ENCODE measurements around the gene ARHGAP22.

ARHGAP22 gene

DNA sequence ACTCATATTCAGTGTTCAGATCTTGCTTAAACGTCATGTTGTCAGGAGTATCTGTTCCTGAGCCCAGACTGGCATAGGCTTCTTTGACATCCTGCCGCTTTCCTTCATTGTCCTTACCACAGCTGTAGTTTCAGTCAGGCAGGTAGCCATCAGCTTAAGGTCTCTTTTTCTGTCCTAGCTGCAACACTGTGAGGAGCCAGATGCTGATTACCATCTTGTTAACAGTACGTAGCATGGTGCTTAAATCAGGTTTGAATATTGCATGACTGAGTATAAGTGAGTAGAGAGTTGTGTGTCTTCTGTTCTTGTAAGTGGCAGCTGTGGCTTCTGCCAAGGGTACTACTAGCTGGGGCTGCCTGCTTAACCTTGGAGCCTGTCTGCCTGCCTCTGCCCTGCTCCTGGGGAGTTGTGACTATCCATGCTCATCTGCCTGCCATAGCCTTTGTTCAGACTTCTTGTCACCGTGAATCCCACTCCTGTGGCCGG is 205.8 kb downstream of the ARHGAP22 start:
- intact Hi-C loops (cut with DNase I; ENCODE audit: low total_unique reads), result no loop called here
- Histone ChIP-seq H3K9me3 (no peaks in the 10 kb centered on the region), H3K27me3 (no peaks in the 10 kb centered on the region), H3K27ac (no peak overlapping the region), H3K4me3 (no peak overlapping the region), H3K36me3 (no peaks in the 10 kb centered on the region), H3K4me1 (peaks cover 0 to 11% (median 0%) of the 10 kb centered on the region in 4 donors)
- TF ChIP-seq, protein P1, sequence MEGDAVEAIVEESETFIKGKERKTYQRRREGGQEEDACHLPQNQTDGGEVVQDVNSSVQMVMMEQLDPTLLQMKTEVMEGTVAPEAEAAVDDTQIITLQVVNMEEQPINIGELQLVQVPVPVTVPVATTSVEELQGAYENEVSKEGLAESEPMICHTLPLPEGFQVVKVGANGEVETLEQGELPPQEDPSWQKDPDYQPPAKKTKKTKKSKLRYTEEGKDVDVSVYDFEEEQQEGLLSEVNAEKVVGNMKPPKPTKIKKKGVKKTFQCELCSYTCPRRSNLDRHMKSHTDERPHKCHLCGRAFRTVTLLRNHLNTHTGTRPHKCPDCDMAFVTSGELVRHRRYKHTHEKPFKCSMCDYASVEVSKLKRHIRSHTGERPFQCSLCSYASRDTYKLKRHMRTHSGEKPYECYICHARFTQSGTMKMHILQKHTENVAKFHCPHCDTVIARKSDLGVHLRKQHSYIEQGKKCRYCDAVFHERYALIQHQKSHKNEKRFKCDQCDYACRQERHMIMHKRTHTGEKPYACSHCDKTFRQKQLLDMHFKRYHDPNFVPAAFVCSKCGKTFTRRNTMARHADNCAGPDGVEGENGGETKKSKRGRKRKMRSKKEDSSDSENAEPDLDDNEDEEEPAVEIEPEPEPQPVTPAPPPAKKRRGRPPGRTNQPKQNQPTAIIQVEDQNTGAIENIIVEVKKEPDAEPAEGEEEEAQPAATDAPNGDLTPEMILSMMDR (IDR thresholded peaks at IDR 0.05), result no peak
- DNase-seq, result no peak

DNA sequence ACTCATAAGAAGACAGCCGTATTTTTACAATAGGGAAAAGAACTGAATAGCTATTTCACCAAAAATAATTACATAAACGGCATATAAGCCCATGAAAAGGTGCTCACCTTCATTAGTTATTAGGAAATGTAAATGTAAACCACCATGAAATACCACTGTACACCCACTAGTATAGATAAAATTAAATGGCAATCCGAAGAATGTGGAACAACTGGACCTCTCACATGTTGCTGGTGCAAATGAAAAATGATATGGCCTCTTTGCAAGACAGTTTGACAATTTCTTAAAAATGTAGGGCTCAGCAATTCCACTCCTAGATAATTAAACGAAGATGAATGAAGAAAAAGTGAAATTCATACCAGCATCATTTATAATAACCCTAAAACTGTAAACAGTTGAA is 206.6 kb downstream of the ARHGAP22 start:
- peaks cover 0 to 11% (median 0%) of the 10 kb centered on the region in 4 donors for H3K4me1 ChIP-seq
- no peak overlapping the region for H3K27ac ChIP-seq
- no peaks in the 10 kb centered on the region for H3K36me3 ChIP-seq
- TF ChIP-seq, protein P1 (IDR thresholded peaks at IDR 0.05), result no peak
- no peak overlapping the region for H3K4me3 ChIP-seq
- DNase-seq, result no peak
- intact Hi-C loops (cut with DNase I; ENCODE audit: low total_unique reads), result no loop called here
- H3K9me3 ChIP-seq, result no peaks in the 10 kb centered on the region
- H3K27me3 ChIP-seq, result no peaks in the 10 kb centered on the region
